Fibroblast of lung (primary cell): Measurements from ENCODE around the gene WT1. TPM values are rescaled to one million over a fixed set of nuclear protein-coding genes. Genes with fewer than 3 reads are reported as not detected.

ENCODE experiments used
- DNase-seq, 2 donors: peaks; one replicate each; pipeline versions ENCODE4 v3.0.0 to v3.0.0-alpha.2; 2010; ENCODE audit warnings: low read depth in 2 of 2
- H2AFZ ChIP-seq: 2 replicates; pipeline ENCODE4 v1.5.1; 2012; ENCODE audit warnings: low read length, control low read depth, inconsistent platforms
- H3K27ac ChIP-seq: 2 replicates; pipeline ENCODE4 v1.5.1; 2011; ENCODE audit warnings: low read length, control low read depth; ENCODE audit not compliant: insufficient read depth
- H3K27me3 ChIP-seq: 2 replicates; pipeline ENCODE4 v1.5.1; 2011; ENCODE audit warnings: mild to moderate bottlenecking, low read length; ENCODE audit not compliant: control insufficient read depth, insufficient read depth
- H3K36me3 ChIP-seq: 2 replicates; pipeline ENCODE4 v1.5.1; 2011; ENCODE audit warnings: low read length; ENCODE audit not compliant: control insufficient read depth, insufficient read depth
- H3K4me1 ChIP-seq: 2 replicates; pipeline ENCODE4 v1.5.1; 2011; ENCODE audit warnings: low read length; ENCODE audit not compliant: control insufficient read depth, insufficient read depth; ENCODE audit errors: extremely low read depth
- H3K4me2 ChIP-seq: 2 replicates; pipeline ENCODE4 v1.5.1; 2011; ENCODE audit warnings: low read length, control low read depth; ENCODE audit not compliant: insufficient read depth; ENCODE audit errors: extremely low read depth
- H3K4me3 ChIP-seq, 4 experiments: fragments of 200-600 bp in 1 of 4; sonication (generic) in 1 of 4; replicated peaks in 1 of 4; 2 replicates each; pipeline ENCODE4 v1.5.1; 2011 to 2016; ENCODE audit warnings: low read length in 4 of 4, low read depth in 3 of 4, mild to moderate bottlenecking in 3 of 4, control low read depth in 2 of 4, inconsistent platforms in 1 of 4, mixed read lengths in 1 of 4; ENCODE audit not compliant: insufficient read depth in 1 of 4; ENCODE audit errors: control extremely low read depth in 1 of 4
- H3K79me2 ChIP-seq: 2 replicates; pipeline ENCODE4 v1.5.1; 2012; ENCODE audit warnings: mild to moderate bottlenecking, low read length, inconsistent platforms; ENCODE audit not compliant: control insufficient read depth, insufficient read depth
- H3K9ac ChIP-seq: 2 replicates; pipeline ENCODE4 v1.5.1; 2011; ENCODE audit warnings: mild to moderate bottlenecking, low read length, control low read depth; ENCODE audit not compliant: insufficient read depth
- H3K9me3 ChIP-seq: 2 replicates; pipeline ENCODE4 v1.5.1; 2012; ENCODE audit warnings: low read depth, low read length; ENCODE audit not compliant: control insufficient read depth, insufficient read depth
- H4K20me1 ChIP-seq: 2 replicates; pipeline ENCODE4 v1.5.1; 2011; ENCODE audit warnings: low read length; ENCODE audit not compliant: control insufficient read depth, insufficient read depth; ENCODE audit errors: extremely low read depth
- EZH2 ChIP-seq: IDR thresholded peaks from 2 replicates; pipeline ENCODE4 v1.5.1; 2012; ENCODE audit warnings: low read length, control low read depth, mild to moderate bottlenecking; ENCODE audit errors: missing control alignments
- polyA plus RNA-seq, 2 donors: library from polyadenylated mRNA; depleted of rRNA in 1 of 2; stranded (reverse) in 1 of 2; unstranded in 1 of 2; fragments of >200 nt; gene quantifications; 2 replicates each; pipeline ENCODE4 v1.2.1, GENCODE V29; 2011 to 2012; ENCODE audit warnings: missing spikeins in 1 of 2
- total RNA-seq: library from RNA; depleted of rRNA; stranded (reverse); fragments of >200 nt; gene quantifications from 2 replicates; pipeline ENCODE4 v1.2.1, GENCODE V29; 2014
- TF ChIP-seq, protein P1 (sequence below), 2 donors: IDR thresholded peaks in 1 of 2; conservative IDR thresholded peaks in 1 of 2; 1 replicate in 1 of 2; 2 replicates in 1 of 2; pipeline ENCODE4 v1.5.1; 2011 to 2012; ENCODE audit warnings: low read length in 2 of 2, control low read depth in 1 of 2, inconsistent platforms in 1 of 2, low read depth in 1 of 2, mild to moderate bottlenecking in 1 of 2

WT1 gene
- total and polyA plus RNA-seq, 2 donors (not counting 1 experiment from before 2014, with no cell fraction given), result not detected

DNA sequence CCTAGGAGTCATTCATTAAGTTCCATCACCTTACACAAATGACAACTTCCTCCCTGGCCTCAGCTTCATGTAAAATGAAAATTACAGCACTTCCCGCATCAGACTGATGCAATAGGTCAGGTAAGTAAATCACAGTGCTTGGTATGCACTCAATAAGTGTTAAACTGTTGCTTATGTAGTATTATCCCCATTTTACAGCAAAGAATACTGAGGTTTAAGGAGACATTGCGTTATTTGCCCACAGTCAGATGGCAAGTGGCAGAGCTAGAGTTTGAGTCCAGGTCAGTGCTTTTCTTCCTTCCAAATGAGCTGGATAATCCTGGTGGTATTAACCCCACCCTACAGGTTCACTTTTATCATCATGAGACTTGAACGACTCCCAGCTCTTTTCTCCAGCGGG, 29.7 kb downstream of the WT1 start:
- Histone ChIP-seq H3K9ac (no peak overlapping the region), H3K27ac (no peak overlapping the region), H2AFZ (no peak overlapping the region), H3K4me1 (no peaks in the 10 kb centered on the region), H3K4me3 (no peak overlapping the region), H3K9me3 (no peaks in the 10 kb centered on the region), H4K20me1 (no peaks in the 10 kb centered on the region), H3K4me2 (no peak overlapping the region), H3K36me3 (no peaks in the 10 kb centered on the region), H3K27me3 (no peaks in the 10 kb centered on the region), H3K79me2 (no peaks in the 10 kb centered on the region)
- no peak for TF ChIP-seq EZH2
- TF ChIP-seq, protein P1, sequence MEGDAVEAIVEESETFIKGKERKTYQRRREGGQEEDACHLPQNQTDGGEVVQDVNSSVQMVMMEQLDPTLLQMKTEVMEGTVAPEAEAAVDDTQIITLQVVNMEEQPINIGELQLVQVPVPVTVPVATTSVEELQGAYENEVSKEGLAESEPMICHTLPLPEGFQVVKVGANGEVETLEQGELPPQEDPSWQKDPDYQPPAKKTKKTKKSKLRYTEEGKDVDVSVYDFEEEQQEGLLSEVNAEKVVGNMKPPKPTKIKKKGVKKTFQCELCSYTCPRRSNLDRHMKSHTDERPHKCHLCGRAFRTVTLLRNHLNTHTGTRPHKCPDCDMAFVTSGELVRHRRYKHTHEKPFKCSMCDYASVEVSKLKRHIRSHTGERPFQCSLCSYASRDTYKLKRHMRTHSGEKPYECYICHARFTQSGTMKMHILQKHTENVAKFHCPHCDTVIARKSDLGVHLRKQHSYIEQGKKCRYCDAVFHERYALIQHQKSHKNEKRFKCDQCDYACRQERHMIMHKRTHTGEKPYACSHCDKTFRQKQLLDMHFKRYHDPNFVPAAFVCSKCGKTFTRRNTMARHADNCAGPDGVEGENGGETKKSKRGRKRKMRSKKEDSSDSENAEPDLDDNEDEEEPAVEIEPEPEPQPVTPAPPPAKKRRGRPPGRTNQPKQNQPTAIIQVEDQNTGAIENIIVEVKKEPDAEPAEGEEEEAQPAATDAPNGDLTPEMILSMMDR (conservative IDR thresholded peaks at IDR 0.05 in 1 of 2, IDR thresholded peaks at IDR 0.05 in 1 of 2; ENCODE audit: low read depth in 1 of 2, low read length in 2 of 2), result no peak
- DNase-seq, result no peak

DNA sequence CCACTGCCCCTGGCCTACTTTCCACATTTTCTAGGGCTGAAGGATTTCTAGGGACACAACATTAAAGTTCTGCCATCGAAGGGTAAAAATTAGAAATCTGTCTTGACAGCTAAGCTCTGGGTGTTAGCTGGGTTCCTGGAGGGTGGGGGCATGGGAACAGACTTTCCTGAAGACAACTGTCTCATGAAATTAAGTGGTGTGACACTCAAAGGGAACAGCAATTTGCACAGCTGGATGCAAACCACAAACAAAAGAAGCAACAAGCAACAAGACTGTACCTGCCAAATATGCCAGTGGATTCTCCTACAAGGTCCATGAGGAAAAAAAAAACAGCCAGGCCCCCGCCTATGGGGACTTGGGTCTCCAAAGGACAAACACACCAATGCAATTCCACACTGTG, 32.5 kb downstream of the WT1 start:
- TF ChIP-seq EZH2, result no peak
- Histone ChIP-seq H3K27me3 (no peaks in the 10 kb centered on the region), H2AFZ (no peak overlapping the region), H3K79me2 (no peaks in the 10 kb centered on the region), H3K9ac (no peak overlapping the region), H4K20me1 (no peaks in the 10 kb centered on the region), H3K9me3 (no peaks in the 10 kb centered on the region), H3K27ac (no peak overlapping the region), H3K4me3 (no peak overlapping the region), H3K36me3 (no peaks in the 10 kb centered on the region), H3K4me1 (no peaks in the 10 kb centered on the region), H3K4me2 (no peak overlapping the region)
- DNase-seq, result no peak

DNA sequence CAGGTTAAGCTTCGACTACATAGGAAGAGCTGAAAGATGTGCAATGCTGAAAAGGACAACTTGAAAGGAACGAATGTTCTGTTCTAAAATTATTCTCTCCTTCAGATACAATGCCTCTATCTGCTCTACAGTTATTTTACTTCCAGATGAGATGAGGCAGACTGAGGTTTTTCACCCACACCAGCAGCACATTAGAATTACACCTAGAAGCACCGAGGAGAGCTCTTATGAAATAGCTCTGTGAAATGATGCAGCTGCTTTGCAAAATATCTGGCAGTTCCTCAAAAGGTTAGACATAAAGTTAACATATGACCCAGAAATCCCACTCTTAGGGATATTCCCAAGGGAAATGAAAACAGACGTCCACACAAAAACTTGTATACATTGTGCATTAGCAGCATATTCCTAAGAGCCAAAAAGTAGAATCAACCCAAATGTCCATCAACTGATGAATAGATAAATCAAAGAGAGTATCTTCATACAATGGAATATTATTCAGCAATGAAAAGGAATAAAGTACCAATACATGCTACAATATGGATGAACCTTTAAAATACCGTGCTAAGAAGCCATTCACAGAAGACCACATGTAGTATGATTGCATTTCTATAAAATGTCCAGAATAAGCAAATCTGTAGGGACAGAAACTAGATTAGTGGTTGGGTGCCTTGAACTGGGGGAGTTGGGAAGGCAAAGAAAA, 34.5 kb downstream of the WT1 start:
- H3K4me3 ChIP-seq, result no peak overlapping the region
- no peak overlapping the region for H3K9ac ChIP-seq
- H3K4me2 ChIP-seq, result no peak overlapping the region
- H3K36me3 ChIP-seq, result no peaks in the 10 kb centered on the region
- peak in 1 of 2 donors; percentile 19 for DNase-seq
- no peaks in the 10 kb centered on the region for H3K79me2 ChIP-seq
- no peaks in the 10 kb centered on the region for H3K4me1 ChIP-seq
- H3K27me3 ChIP-seq, result no peaks in the 10 kb centered on the region
- H3K9me3 ChIP-seq, result no peaks in the 10 kb centered on the region
- TF ChIP-seq, protein P1 (conservative IDR thresholded peaks at IDR 0.05 in 1 of 2, IDR thresholded peaks at IDR 0.05 in 1 of 2; ENCODE audit: low read depth in 1 of 2, low read length in 2 of 2), result no peak
- TF ChIP-seq EZH2, result no peak
- H2AFZ ChIP-seq, result no peak overlapping the region
- no peak overlapping the region for H3K27ac ChIP-seq
- H4K20me1 ChIP-seq, result no peaks in the 10 kb centered on the region
